Loucy (cell line): ENCODE data around the gene TMEM86B.

ENCODE experiments used
- CTCF ChIP-seq: fragments of 200-600 bp; sonication (generic); conservative IDR thresholded peaks from 2 replicates; pipeline ENCODE4 v1.5.1; 2014; ENCODE audit warnings: mild to moderate bottlenecking, antibody characterized with exemption, low read length
- EZH2phosphoT487 ChIP-seq: fragments of 200-600 bp; IDR thresholded peaks from 2 replicates; pipeline ENCODE4 v1.6.1; 2018; ENCODE audit warnings: antibody characterized with exemption, mild to moderate bottlenecking, moderate library complexity, borderline replicate concordance

- TF ChIP-seq CTCF, result no peak
- TF ChIP-seq EZH2phosphoT487, result no peak
Observed at GRCh38 chr19:55255618-55256423, 27.3 kb upstream of the TMEM86B start.
